Activated gamma-delta T cell treated with anti-CD3 and anti-CD28 coated beads, Interleukin-2, amount 50 U/mL, for 16 hours (primary cell): ENCODE data around the gene MDM4.

ENCODE experiments used
- DNase-seq: peaks from one replicate; pipeline ENCODE4 v3.0.0-alpha.2; 2020; ENCODE audit warnings: low read depth

Gene MDM4

GRCh38 chr1:204493145-204493983 lies 22.8 kb upstream of the MDM4 start:
- DNase-seq: no peak

- DNase-seq: peak; percentile 27
These were observed 22.3 kb upstream of the MDM4 start for GRCh38 chr1:204493984-204494280.

GRCh38 chr1:204494281-204495077 lies 21.7 kb upstream of the MDM4 start, which contains the start of gene PIK3C2B:
Gene PIK3C2B (minus strand): TSS chr1:204494805. CDS start chr1:204469802, 25,003 bp downstream.
- DNase-seq: peak; percentile 49

- no peak for DNase-seq
These were observed 21.0 kb upstream of the MDM4 start for GRCh38 chr1:204495078-204495753.

- no peak for DNase-seq
These were observed 20.4 kb upstream of the MDM4 start for GRCh38 chr1:204495777-204496176.

GRCh38 chr1:204498981-204499380 lies 17.2 kb upstream of the MDM4 start:
- no peak for DNase-seq

GRCh38 chr1:204499511-204500468 lies 16.4 kb upstream of the MDM4 start:
- no peak for DNase-seq

GRCh38 chr1:204502241-204502640 lies 14.0 kb upstream of the MDM4 start:
- no peak for DNase-seq

- DNase-seq: no peak
These were observed 12.9 kb upstream of the MDM4 start for GRCh38 chr1:204503122-204503912.

- DNase-seq: no peak
These were observed 12.2 kb upstream of the MDM4 start for GRCh38 chr1:204503913-204504519.

GRCh38 chr1:204505674-204506200 lies 10.5 kb upstream of the MDM4 start:
- no peak for DNase-seq

- peak; percentile 53 for DNase-seq
These were observed 9.8 kb upstream of the MDM4 start for GRCh38 chr1:204506201-204506968.

GRCh38 chr1:204506969-204507316 lies 9.3 kb upstream of the MDM4 start:
- DNase-seq: peak; percentile 83

- DNase-seq: no peak
These were observed 8.7 kb upstream of the MDM4 start for GRCh38 chr1:204507317-204508105.

- no peak for DNase-seq
These were observed 7.0 kb upstream of the MDM4 start for GRCh38 chr1:204509186-204509635.

GRCh38 chr1:204511366-204511765 lies 4.8 kb upstream of the MDM4 start:
- DNase-seq: no peak

GRCh38 chr1:204513117-204513716 lies 3.0 kb upstream of the MDM4 start:
- peak; percentile 20 for DNase-seq

- DNase-seq: no peak
These were observed 1.4 kb upstream of the MDM4 start for GRCh38 chr1:204514828-204515227.
